ENCODE measurements around the gene CAMTA1.
"Not testable (repeated sequence)": the region's sequence is repeated elsewhere in the genome, so short reads cannot be mapped to it uniquely, and the experiment has no call there.

CAMTA1 gene

GRCh38 chr1:7692005-7692404, 906.8 kb downstream of the CAMTA1 start:
- peaks cover 25% of the 10 kb centered on the region for H3K9me3 ChIP-seq (ENCODE audit: control insufficient read depth, insufficient read depth, low read depth, low read length)
- no peaks in the 10 kb centered on the region for H3K36me3 ChIP-seq (ENCODE audit: control insufficient read depth, insufficient read depth, low read length)
- no peak overlapping the region for H3K4me3 ChIP-seq (ENCODE audit: low read depth, low read length)
- H3K4me1 ChIP-seq (ENCODE audit: control insufficient read depth, insufficient read depth, low read length), result no peaks in the 10 kb centered on the region
- no peak overlapping the region for H3K9ac ChIP-seq (ENCODE audit: low read length)
- no peak overlapping the region for H3K27ac ChIP-seq (ENCODE audit: low read depth, low read length)
- peaks cover 4% of the 10 kb centered on the region; the same call in 1 of the 2 replicates for H3K27me3 ChIP-seq (ENCODE audit: control insufficient read depth, insufficient read depth, low read length)

- H3K36me3 ChIP-seq (ENCODE audit: control insufficient read depth, insufficient read depth, low read length); H3K27me3 ChIP-seq (ENCODE audit: control insufficient read depth, insufficient read depth, low read length); H3K4me1 ChIP-seq (ENCODE audit: control insufficient read depth, insufficient read depth, low read length); H3K27ac ChIP-seq (ENCODE audit: low read depth, low read length); H3K9ac ChIP-seq (ENCODE audit: low read length); H3K4me3 ChIP-seq (ENCODE audit: low read depth, low read length): not testable (repeated sequence)
- H3K9me3 ChIP-seq (ENCODE audit: control insufficient read depth, insufficient read depth, low read depth, low read length), result peaks cover 25% of the 10 kb centered on the region
Measured at GRCh38 chr1:7693037-7693436, 907.8 kb downstream of the CAMTA1 start.

GRCh38 chr1:7693662-7694061, 908.4 kb downstream of the CAMTA1 start:
- no peak overlapping the region for H3K27ac ChIP-seq (ENCODE audit: low read depth, low read length)
- H3K9me3 ChIP-seq (ENCODE audit: control insufficient read depth, insufficient read depth, low read depth, low read length), result peaks cover 25% of the 10 kb centered on the region
- no peaks in the 10 kb centered on the region for H3K4me1 ChIP-seq (ENCODE audit: control insufficient read depth, insufficient read depth, low read length)
- H3K9ac ChIP-seq (ENCODE audit: low read length), result no peak overlapping the region
- no peaks in the 10 kb centered on the region for H3K36me3 ChIP-seq (ENCODE audit: control insufficient read depth, insufficient read depth, low read length)
- no peaks in the 10 kb centered on the region; the same call in 1 of the 2 replicates for H3K27me3 ChIP-seq (ENCODE audit: control insufficient read depth, insufficient read depth, low read length)
- no peak overlapping the region for H3K4me3 ChIP-seq (ENCODE audit: low read depth, low read length)

DNA sequence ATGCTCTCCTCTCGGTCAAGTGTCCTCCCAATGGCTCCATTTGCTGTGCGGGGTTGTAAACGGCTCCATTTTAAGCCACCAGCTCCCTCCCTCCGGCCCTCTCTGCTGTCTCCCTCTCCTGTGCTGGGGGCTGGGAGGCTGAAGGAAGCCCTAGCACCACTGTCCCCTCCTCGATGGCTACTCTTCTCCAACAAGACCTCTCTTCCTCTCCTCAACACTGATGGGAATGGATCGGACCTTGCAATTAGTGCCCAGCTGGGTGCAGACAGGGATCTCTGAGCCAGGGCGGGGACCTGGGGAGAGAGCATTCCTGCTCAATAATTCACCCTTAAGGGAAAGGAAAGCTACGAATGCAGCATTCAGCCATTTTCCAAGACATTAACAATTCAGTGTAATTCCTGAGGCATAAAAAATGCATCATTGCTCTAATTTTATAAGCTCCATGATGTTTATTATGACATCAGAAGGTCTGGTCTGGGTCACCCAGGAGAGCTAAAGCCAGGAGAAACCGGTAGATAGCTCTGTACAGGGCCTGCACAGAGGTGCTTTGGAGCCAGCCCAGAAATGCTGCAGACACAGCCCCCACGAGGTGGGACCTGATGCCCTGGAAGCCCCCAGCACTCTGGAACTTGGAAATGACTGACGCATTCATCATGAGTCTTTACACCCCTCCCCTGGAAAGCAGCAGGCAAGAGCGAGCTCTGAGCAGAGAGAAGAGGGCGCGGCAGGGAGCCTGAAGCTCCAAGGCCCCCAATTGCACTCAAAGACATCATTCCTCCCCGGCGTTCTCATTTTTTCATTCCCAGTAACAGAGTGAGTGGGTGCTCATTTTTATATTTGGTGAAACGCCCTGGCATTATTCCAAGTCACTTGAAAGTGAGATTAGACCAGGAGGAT, 909.6 kb downstream of the CAMTA1 start:
- H3K36me3 ChIP-seq (ENCODE audit: control insufficient read depth, insufficient read depth, low read length), result no peaks in the 10 kb centered on the region
- H3K9ac ChIP-seq (ENCODE audit: low read length), result no peak overlapping the region
- no peaks in the 10 kb centered on the region for H3K4me1 ChIP-seq (ENCODE audit: control insufficient read depth, insufficient read depth, low read length)
- no peaks in the 10 kb centered on the region; the same call in 1 of the 2 replicates for H3K27me3 ChIP-seq (ENCODE audit: control insufficient read depth, insufficient read depth, low read length)
- no peak overlapping the region for H3K4me3 ChIP-seq (ENCODE audit: low read depth, low read length)
- peaks cover 25% of the 10 kb centered on the region for H3K9me3 ChIP-seq (ENCODE audit: control insufficient read depth, insufficient read depth, low read depth, low read length)
- no peak overlapping the region for H3K27ac ChIP-seq (ENCODE audit: low read depth, low read length)

DNA sequence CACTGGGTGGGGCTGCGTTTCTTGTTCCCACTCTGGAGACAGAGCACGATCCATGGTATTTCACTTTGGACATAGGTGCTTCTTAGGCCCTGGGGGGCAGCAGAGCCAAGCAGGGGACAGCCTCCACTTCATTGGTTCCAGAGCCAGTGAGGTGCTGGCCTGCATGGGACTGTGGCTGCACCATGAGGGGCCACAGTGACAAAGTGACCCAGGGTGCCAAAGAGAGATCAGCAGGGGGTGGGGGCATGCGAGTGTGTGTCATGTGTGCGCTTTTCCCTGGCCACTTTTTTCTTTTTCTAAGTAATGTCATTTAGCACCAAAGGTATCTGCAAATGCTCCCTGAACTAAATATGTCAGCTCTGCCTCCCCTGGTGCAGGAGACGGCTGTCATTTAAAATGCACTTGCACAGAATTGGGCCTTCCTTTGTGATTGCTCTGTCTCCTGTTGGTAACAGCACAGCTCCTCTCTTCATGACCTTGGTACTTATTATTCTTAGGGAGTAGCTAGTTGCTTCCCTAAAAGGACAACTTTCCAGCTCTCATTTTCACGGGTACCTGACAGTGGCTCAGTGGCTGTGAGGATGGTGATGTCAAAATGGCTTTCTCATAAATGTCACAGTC, 910.4 kb downstream of the CAMTA1 start:
- Histone ChIP-seq H3K27ac (ENCODE audit: low read depth, low read length) (no peak overlapping the region), H3K9ac (ENCODE audit: low read length) (no peak overlapping the region), H3K27me3 (ENCODE audit: control insufficient read depth, insufficient read depth, low read length) (no peaks in the 10 kb centered on the region; the same call in 1 of the 2 replicates), H3K36me3 (ENCODE audit: control insufficient read depth, insufficient read depth, low read length) (no peaks in the 10 kb centered on the region), H3K4me3 (ENCODE audit: low read depth, low read length) (no peak overlapping the region), H3K4me1 (ENCODE audit: control insufficient read depth, insufficient read depth, low read length) (no peaks in the 10 kb centered on the region), H3K9me3 (ENCODE audit: control insufficient read depth, insufficient read depth, low read depth, low read length) (peaks cover 25% of the 10 kb centered on the region)

DNA sequence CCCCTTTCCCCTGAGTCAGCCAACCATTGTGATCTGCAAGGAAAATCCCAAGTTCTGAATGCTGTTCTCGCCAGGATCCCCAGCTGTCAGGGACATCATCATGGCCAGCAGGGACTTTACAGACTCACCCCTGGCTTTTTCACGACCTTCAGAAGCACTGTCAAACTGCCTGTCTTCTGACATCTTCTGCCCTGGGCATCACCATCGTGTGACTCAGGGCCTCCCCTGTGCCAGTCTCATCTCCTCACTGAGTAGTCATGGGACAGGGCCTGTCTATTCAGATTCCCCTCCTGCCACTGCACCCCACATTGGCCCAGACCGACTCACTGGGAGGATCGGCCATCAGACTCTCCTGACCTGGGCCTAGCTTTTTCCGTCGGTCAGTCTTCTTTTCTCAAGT, 913.4 kb downstream of the CAMTA1 start:
- Histone ChIP-seq H3K9ac (ENCODE audit: low read length) (no peak overlapping the region), H3K27ac (ENCODE audit: low read depth, low read length) (no peak overlapping the region), H3K4me3 (ENCODE audit: low read depth, low read length) (no peak overlapping the region), H3K4me1 (ENCODE audit: control insufficient read depth, insufficient read depth, low read length) (peaks cover 19% of the 10 kb centered on the region), H3K27me3 (ENCODE audit: control insufficient read depth, insufficient read depth, low read length) (peaks cover 25% of the 10 kb centered on the region), H3K9me3 (ENCODE audit: control insufficient read depth, insufficient read depth, low read depth, low read length) (peaks cover 7% of the 10 kb centered on the region), H3K36me3 (ENCODE audit: control insufficient read depth, insufficient read depth, low read length) (no peaks in the 10 kb centered on the region)

- H3K4me1 ChIP-seq (ENCODE audit: control insufficient read depth, insufficient read depth, low read length), result peaks cover 19% of the 10 kb centered on the region
- H3K9ac ChIP-seq (ENCODE audit: low read length), result no peak overlapping the region
- H3K27me3 ChIP-seq (ENCODE audit: control insufficient read depth, insufficient read depth, low read length), result peaks cover 43% of the 10 kb centered on the region
- no peaks in the 10 kb centered on the region for H3K36me3 ChIP-seq (ENCODE audit: control insufficient read depth, insufficient read depth, low read length)
- H3K4me3 ChIP-seq (ENCODE audit: low read depth, low read length), result peak overlapping the region; percentile 7; the same call in 1 of the 2 replicates
- H3K27ac ChIP-seq (ENCODE audit: low read depth, low read length), result no peak overlapping the region
- no peaks in the 10 kb centered on the region for H3K9me3 ChIP-seq (ENCODE audit: control insufficient read depth, insufficient read depth, low read depth, low read length)
Measured at GRCh38 chr1:7702365-7702764, 917.1 kb downstream of the CAMTA1 start.

DNA sequence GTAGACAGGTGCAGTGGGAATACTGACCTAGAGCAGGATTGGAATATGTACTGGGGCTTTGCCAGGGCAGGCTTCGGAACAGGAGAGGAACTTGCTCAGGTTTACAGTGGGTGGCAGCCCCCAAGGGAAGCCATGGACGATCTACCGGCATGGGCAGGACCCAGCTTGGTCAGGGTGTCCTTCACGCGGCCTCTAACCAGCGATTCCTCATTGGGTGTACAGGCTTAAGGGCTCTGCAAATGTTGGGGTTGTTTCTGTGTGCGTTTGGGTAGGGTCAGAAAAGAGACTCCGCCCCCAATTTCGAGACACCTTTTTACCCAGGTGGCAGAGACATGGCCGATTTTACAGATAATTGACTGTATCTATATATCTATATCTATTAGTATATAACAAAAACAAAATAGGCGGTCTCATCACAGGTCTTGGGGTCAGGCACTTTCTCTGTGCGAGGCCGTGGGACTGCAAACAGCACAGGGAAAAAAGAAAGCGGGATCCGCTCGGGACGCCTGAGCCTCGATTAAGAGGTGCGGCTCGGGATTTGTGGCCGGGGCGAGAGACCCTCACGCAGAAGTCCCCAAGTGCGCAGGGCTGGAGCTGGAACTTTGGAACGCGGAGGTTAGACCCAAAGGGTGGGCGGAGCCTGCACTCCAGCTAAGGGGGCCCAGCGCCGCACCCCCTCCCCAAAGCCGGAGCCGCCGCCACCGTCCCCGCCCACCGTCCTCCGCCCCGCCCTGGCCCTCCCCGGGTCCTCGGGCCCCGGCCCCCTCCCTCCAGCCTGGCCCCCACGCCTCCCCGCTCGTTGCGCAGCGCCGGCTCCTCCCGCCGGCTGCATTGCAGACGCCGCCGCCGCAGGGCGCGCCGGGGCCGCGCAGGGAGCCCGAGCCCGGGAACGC, 918.3 kb downstream of the CAMTA1 start:
- H3K27me3 ChIP-seq (ENCODE audit: control insufficient read depth, insufficient read depth, low read length), result peaks cover 46% of the 10 kb centered on the region
- no peak overlapping the region for H3K27ac ChIP-seq (ENCODE audit: low read depth, low read length)
- H3K9ac ChIP-seq (ENCODE audit: low read length), result no peak overlapping the region
- no peaks in the 10 kb centered on the region for H3K9me3 ChIP-seq (ENCODE audit: control insufficient read depth, insufficient read depth, low read depth, low read length)
- peaks cover 19% of the 10 kb centered on the region for H3K4me1 ChIP-seq (ENCODE audit: control insufficient read depth, insufficient read depth, low read length)
- no peaks in the 10 kb centered on the region for H3K36me3 ChIP-seq (ENCODE audit: control insufficient read depth, insufficient read depth, low read length)
- H3K4me3 ChIP-seq (ENCODE audit: low read depth, low read length), result peak overlapping the region; percentile 66

DNA sequence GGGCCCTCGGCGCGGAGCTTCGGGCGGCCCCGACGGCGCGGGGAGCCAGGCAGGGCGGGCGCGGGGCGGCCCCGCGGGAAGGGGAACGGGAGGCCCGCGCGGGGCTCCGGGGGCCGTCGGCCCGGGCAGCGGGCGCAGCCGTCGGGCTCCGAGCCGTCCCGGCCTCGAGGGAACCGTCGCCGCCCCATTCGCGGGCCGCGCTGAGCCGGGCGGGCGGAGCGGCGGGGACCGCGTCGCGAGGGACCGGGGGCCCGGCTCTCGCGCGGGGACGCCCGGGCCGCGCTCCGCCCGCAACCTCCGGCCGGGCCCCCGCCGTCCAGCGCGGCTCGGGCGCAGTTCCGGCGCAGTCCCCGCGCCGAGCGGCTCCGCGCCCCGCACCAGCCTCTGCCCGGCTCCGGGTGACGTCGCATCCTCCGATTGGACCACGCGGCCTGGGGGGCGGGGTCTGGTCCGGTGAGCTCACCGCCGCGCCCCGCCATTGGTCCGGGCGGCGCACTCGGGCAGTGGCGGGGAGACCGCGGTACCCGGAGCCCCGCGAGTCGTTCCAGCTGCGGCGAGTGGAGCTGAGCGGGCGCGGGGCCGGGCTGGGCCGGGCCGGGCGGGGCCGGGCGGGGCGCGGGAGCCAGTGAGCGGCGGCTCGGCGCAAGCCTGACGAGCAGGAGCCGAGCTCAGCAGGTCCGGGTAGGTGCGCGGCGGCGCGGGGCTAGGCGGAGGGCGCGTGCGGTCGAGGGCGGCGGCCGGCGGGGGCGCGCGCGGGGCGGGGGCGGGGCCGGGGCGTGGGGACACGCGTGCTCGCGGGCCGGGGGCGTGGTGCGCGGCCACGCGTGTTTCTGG, 919.2 kb downstream of the CAMTA1 start:
- Histone ChIP-seq H3K27ac (ENCODE audit: low read depth, low read length) (no peak overlapping the region), H3K27me3 (ENCODE audit: control insufficient read depth, insufficient read depth, low read length) (peaks cover 46% of the 10 kb centered on the region), H3K9ac (ENCODE audit: low read length) (peak overlapping the region; percentile 45), H3K4me3 (ENCODE audit: low read depth, low read length) (peak overlapping the region; percentile 66), H3K36me3 (ENCODE audit: control insufficient read depth, insufficient read depth, low read length) (no peaks in the 10 kb centered on the region), H3K9me3 (ENCODE audit: control insufficient read depth, insufficient read depth, low read depth, low read length) (no peaks in the 10 kb centered on the region), H3K4me1 (ENCODE audit: control insufficient read depth, insufficient read depth, low read length) (peaks cover 19% of the 10 kb centered on the region)
